HEK293 (cell line): ENCODE measurements around the gene CCDC12.

Experiments used
- REPIN1 ChIP-seq: fragments of 450-650 bp; formaldehyde crosslinking; IDR thresholded peaks from 2 replicates; pipeline ENCODE4 v1.5.1; 2017; ENCODE audit warnings: missing biosample characterization, missing genetic modification characterization, low read depth
- ZBTB7A ChIP-seq: fragments of 450-650 bp; formaldehyde crosslinking; IDR thresholded peaks from 2 replicates; pipeline ENCODE4 v1.5.1; 2016; ENCODE audit warnings: low read depth, missing biosample characterization, missing genetic modification characterization

- TF ChIP-seq REPIN1 (no peak), ZBTB7A (tag by site-specific recombination) (no peak)
Observed at GRCh38 chr3:46968783-46969428, 7.6 kb downstream of the CCDC12 start.
